ENCODE results near the gene KRT86. TPM values are rescaled to one million over a fixed set of nuclear protein-coding genes. Genes with fewer than 3 reads are reported as not detected.
A peak's percentile ranks its signal among the peaks of the same experiment; 100 is the strongest.
"Not testable (repeated sequence)": the region's sequence is repeated elsewhere in the genome, so short reads cannot be mapped to it uniquely, and the experiment has no call there.

The KRT86 gene
- total and polyA plus RNA-seq, 8 donors, result 0.07 to 1.7 (median 0.24) TPM; not detected in 1

- TF ChIP-seq, protein P1, sequence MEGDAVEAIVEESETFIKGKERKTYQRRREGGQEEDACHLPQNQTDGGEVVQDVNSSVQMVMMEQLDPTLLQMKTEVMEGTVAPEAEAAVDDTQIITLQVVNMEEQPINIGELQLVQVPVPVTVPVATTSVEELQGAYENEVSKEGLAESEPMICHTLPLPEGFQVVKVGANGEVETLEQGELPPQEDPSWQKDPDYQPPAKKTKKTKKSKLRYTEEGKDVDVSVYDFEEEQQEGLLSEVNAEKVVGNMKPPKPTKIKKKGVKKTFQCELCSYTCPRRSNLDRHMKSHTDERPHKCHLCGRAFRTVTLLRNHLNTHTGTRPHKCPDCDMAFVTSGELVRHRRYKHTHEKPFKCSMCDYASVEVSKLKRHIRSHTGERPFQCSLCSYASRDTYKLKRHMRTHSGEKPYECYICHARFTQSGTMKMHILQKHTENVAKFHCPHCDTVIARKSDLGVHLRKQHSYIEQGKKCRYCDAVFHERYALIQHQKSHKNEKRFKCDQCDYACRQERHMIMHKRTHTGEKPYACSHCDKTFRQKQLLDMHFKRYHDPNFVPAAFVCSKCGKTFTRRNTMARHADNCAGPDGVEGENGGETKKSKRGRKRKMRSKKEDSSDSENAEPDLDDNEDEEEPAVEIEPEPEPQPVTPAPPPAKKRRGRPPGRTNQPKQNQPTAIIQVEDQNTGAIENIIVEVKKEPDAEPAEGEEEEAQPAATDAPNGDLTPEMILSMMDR (IDR thresholded peaks at IDR 0.05), result no peak
- Histone ChIP-seq H3K27me3 (peaks cover 39 to 95% of the 10 kb centered on the region in 2 donors), H3K4me1 (peaks cover 5 to 11% of the 10 kb centered on the region in 2 donors), H3K36me3 (no peaks in the 10 kb centered on the region), H3K4me3 (no peak overlapping the region), H3K9me3 (no peaks in the 10 kb centered on the region), H3K27ac (no peak overlapping the region)
- ATAC-seq (no peak), DNase-seq (no peak)
- intact Hi-C loops (cut with DNase I), result no loop called here
Measured at GRCh38 chr12:52256584-52256935, 17.9 kb upstream of the KRT86 start.

GRCh38 chr12:52257074-52257551 lies 17.3 kb upstream of the KRT86 start:
- H3K36me3 ChIP-seq, result no peaks in the 10 kb centered on the region
- no peak for DNase-seq
- H3K27ac ChIP-seq, result no peak overlapping the region
- intact Hi-C loops (cut with DNase I), result no loop called here
- H3K4me3 ChIP-seq, result no peak overlapping the region
- peaks cover 5 to 11% of the 10 kb centered on the region in 2 donors for H3K4me1 ChIP-seq
- no peak for ATAC-seq
- TF ChIP-seq, protein P1 (IDR thresholded peaks at IDR 0.05), result no peak
- peaks cover 39 to 95% of the 10 kb centered on the region in 2 donors for H3K27me3 ChIP-seq
- no peaks in the 10 kb centered on the region for H3K9me3 ChIP-seq

DNA sequence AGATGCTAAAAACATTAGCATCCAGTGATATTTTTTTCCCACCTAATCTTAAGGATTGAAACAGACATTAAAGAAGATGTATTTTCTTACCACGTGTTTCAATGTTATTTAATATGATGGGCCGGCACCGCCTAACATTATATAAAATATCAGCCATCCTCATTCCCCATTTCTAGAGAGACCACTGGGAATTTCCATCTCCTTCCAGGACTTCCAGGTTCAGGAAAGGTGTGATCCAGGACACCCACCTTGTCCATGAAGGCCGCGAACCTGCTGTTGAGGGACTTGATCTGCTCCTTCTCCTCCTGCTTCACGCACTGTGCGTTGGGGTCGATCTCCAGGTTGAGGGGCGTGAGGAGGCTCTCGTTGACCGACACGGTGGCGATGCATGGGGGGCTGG lies 16.5 kb upstream of the KRT86 start:
- intact Hi-C loops (cut with DNase I); H3K9me3 ChIP-seq; DNase-seq; H3K27ac ChIP-seq; H3K4me3 ChIP-seq; ATAC-seq; H3K36me3 ChIP-seq: not testable (repeated sequence)
- H3K27me3 ChIP-seq, result peaks cover 39 to 93% of the 10 kb centered on the region in 2 donors
- peaks cover 5 to 11% of the 10 kb centered on the region in 2 donors for H3K4me1 ChIP-seq

- Histone ChIP-seq H3K4me3 (no peak overlapping the region), H3K27me3 (peaks cover 39 to 93% of the 10 kb centered on the region in 2 donors), H3K4me1 (peaks cover 5 to 11% of the 10 kb centered on the region in 2 donors), H3K9me3 (no peaks in the 10 kb centered on the region), H3K27ac (no peak overlapping the region), H3K36me3 (no peaks in the 10 kb centered on the region)
- TF ChIP-seq, protein P1 (IDR thresholded peaks at IDR 0.05), result no peak
- ATAC-seq, result peak; percentile 55
- peak in 2 of 4 donors; percentile 53 to 83 for DNase-seq
- intact Hi-C loops (cut with DNase I), result no loop called here
Measured at GRCh38 chr12:52258335-52258901, 16.0 kb upstream of the KRT86 start.

GRCh38 chr12:52259657-52260243 lies 14.7 kb upstream of the KRT86 start:
- no peak overlapping the region for H3K27ac ChIP-seq
- ATAC-seq (no peak), DNase-seq (no peak)
- peaks cover 39 to 88% of the 10 kb centered on the region in 2 donors for H3K27me3 ChIP-seq
- H3K9me3 ChIP-seq, result no peaks in the 10 kb centered on the region
- TF ChIP-seq, protein P1 (IDR thresholded peaks at IDR 0.05), result no peak
- H3K4me3 ChIP-seq, result no peak overlapping the region
- intact Hi-C loops (cut with DNase I), result no loop called here
- no peaks in the 10 kb centered on the region for H3K36me3 ChIP-seq
- peaks cover 5 to 11% of the 10 kb centered on the region in 2 donors for H3K4me1 ChIP-seq

Data from left lung (tissue), 10 donors.